ENCODE data around the gene DYRK1A. TPM values are rescaled to one million over a fixed set of nuclear protein-coding genes. Genes with fewer than 3 reads are reported as not detected.

Gene DYRK1A
- total and polyA plus RNA-seq, 2 of the 13 experiments (the other 11 are each of a cell fraction or from before 2014, with no cell fraction given): 24.6 to 34.2 TPM

- TF ChIP-seq THAP9 (CRISPR knock-in tag; IDR thresholded peaks at IDR 0.05; ENCODE audit: borderline replicate concordance) (no peak; the same call in 1 of the 2 replicates), ZNF816 (CRISPR knock-in tag; IDR thresholded peaks at IDR 0.05; ENCODE audit: borderline replicate concordance) (no peak), ZNF788 (CRISPR knock-in tag; IDR thresholded peaks at IDR 0.05; ENCODE audit: borderline replicate concordance) (no peak; the same call in 1 of the 2 replicates), THYN1 (CRISPR knock-in tag; IDR thresholded peaks at IDR 0.05; ENCODE audit: borderline replicate concordance, low read depth) (no peak), ZNF558 (CRISPR knock-in tag; IDR thresholded peaks at IDR 0.05; ENCODE audit: borderline replicate concordance) (no peak; the same call in 1 of the 2 replicates), EZH2 (conservative IDR thresholded peaks at IDR 0.05; ENCODE audit: low read depth, low read length) (no peak), ZNF354B (CRISPR knock-in tag; IDR thresholded peaks at IDR 0.05) (no peak), ZNF451 (CRISPR knock-in tag; IDR thresholded peaks at IDR 0.05) (no peak), ATRX (CRISPR knock-in tag; IDR thresholded peaks at IDR 0.05; ENCODE audit: borderline replicate concordance) (no peak), PTBP1 (IDR thresholded peaks at IDR 0.05; ENCODE audit: low read depth, low read length, poor library complexity, severe bottlenecking) (no peak), CEBPB (IDR thresholded peaks at IDR 0.05; ENCODE audit: borderline replicate concordance, low read depth, low read length) (no peak), ZNF468 (CRISPR knock-in tag; IDR thresholded peaks at IDR 0.05) (no peak)
Observed at GRCh38 chr21:37365517-37366481, 774 bp upstream of the DYRK1A start (continued).
